ENCODE data around the gene ALDH3B1.

ALDH3B1 gene

GRCh38 chr11:67997475-67997921 lies 12.6 kb upstream of the ALDH3B1 start:
- no peak for DNase-seq

DNA sequence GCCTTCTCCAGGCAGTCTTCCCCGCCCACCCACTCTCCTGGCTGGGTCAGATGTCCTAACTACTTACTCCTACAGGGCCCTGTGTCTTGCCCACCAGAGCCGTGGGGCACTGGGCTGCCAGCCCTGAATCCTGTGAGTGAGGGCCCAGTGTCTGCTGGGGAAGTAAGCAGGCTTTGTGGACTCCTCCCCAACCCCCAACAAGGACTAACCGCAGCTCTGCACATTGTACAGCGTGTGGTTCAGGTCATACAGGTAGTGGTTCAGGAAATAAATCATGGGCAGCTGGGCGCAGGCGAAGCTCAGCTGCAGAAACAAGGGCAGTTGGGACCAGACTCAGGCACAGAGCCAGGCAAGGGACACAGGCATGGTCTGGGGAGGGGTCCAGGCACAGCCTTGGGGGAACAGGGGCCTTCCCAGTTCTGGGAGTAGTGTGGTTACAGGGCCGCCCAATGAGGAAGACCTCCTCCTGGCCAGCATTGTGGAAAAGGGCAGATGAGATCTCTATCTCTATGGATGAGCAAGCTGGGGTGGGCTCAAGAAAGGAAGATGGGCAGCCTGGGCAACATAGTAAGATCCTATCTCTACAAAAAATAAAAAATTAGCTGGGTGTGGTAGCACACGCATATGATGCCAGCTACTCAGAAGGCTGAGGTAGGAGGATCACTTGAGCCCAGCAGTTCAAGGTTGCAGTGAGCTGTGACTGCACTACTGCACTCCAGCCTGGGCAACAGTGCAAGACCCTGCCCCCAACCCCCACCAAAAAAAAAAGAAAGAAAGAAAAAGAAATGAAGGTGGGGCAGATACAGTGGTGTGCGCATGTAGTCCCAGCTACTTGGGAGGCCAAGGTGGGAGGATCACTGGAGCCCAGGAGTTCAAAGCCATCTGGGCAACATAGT lies 11.7 kb upstream of the ALDH3B1 start:
- DNase-seq = no peak

GRCh38 chr11:67999201-67999629 lies 10.9 kb upstream of the ALDH3B1 start:
- no peak for DNase-seq

- DNase-seq = no peak
Observed at GRCh38 chr11:67999704-68000103, 10.4 kb upstream of the ALDH3B1 start.

- no peak for DNase-seq
Observed at GRCh38 chr11:68002575-68002937, 7.6 kb upstream of the ALDH3B1 start.

DNA sequence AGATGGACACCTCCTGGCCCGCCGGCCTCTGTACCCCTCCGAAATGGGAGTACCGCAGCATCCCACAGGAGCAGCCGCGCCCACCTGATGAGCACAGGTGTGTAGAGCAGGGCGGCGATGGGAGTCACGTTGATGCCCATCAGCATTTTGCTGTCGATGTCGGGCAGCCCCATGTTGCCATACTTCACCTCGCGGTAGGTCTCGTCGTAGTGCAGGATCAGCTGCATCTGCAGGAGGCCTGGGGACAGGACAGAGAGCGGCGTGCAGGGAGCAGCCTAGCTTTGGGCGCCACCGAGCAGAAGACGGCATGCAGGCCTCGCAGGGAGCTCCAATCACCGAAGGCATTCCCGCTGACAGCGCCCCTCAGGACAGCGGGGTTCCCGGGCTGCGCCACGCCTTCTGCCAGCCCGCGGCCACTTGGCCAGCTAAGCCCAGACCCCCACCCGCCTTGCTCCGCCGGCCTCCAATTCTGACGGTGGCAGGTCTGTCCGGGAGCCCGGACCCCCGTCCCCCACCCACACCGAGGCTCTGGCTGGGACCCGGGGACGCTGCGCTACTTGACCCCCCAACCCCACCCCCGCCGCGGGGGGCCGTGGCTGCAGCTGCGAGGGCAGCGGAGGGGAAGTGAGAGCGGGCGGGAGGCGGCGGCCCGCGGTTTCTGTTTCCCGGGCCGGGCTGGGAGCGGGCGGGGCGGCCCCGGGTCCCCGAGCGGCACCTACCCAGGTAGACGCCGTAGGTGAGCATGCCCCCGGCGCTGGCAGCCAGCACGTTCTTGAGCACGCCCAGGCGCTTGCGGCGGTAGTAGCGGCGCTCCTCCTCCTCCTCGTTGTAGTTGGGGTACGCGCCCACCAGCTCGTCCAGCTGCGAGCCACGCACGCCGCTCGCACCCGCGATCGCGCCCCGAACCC lies 6.9 kb upstream of the ALDH3B1 start:
- peak; percentile 40 for DNase-seq

- no peak for DNase-seq
Observed at GRCh38 chr11:68003846-68004550, 6.1 kb upstream of the ALDH3B1 start, which contains the start of gene UNC93B1. UNC93B1 (minus strand) TSS chr11:68004097; CDS start chr11:68004043, 54 bp downstream.

GRCh38 chr11:68004551-68005335 lies 5.4 kb upstream of the ALDH3B1 start:
- no peak for DNase-seq

- DNase-seq = no peak
Observed at GRCh38 chr11:68006606-68007166, 3.4 kb upstream of the ALDH3B1 start.

- no peak for DNase-seq
Observed at GRCh38 chr11:68007498-68008380, 2.4 kb upstream of the ALDH3B1 start.

DNA sequence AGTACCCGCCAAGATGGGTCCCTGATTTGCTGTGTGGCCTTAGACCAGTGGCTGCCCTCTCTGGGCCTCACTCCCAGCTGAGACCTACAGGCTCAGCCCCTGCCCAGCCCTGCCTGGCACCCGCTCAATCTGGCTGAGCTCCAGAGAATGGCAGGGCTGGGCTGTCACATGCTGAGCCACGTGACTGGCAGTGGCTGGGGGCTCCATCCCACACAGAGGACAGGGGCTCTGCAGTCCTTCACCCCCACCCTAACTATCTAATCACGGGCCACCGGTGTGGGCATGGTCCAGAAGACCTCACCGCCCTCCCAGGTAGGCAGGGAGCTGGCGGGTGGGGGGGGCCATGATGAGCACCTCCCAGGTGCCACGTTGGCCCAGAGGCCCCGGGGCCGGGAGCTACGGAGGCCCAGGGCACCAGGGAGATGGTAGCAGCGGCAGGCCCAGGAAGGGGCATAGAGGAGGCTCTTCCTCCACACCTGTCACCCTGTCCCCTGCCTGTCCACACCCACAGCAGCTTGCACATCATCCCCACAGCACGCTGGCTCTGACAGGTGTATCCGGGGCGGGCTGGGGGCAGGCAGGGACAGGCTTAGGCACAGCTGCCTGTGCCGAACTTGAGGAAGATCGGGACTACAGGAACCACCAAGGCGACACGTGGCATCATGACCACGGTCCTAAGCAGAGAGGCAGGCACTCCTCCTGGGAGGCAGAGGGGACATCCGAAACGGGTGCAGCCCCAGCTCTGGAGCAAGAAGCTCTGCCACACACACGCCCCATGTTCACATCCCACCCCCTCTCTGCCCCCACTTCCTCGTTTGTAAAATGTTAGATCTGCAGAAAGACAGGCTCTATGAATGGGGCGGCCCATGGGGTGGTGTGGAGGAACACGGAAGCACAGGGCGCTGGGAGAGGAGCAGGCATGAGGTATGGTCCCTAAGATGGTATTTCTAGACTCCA lies 1.5 kb upstream of the ALDH3B1 start:
- DNase-seq = peak; percentile 67

- DNase-seq = no peak
Observed at GRCh38 chr11:68009391-68010089, 587 bp upstream of the ALDH3B1 start.

DNA sequence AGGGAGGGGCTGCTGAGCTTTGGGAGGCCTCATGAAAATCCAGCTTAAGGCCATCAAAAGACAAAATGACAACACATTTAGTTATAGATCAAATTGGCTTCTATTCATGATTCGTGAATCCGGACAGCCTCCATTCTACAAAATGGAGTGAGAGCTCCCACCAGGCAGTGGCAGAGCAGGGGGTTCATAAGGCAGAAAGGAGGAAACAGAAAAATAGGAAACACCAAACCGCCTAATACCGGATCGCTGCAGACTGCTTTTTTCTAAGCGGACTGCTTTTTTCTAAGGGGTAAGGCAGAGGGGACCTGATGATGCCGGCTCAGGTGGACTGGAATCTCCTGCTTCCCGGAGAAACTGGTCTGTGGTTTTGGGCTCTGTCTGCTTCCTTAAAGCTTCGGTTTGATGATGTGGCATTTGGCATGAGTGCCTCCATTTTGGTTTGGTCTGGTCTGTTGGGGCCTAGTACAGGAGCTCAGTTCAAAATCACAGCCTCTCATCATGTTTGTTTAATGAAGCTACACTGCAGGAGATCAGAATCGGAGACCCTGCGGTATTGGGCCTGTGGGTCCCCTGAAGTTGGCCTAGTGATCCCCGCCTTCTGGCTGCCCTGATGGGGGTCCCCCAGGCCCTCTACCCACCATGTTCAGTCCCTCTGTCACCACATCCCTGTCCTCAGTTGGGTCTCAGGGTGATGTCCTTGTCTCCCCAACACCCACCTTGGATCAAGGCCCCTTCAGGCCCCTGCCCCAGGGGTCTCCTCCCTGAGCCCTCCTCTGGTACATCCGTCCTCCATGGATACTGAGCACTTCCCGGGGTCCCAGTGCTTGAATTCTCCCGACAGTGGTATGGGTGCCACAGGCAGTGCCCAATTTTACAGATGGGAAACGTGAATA lies 1.2 kb downstream of the ALDH3B1 start:
- no peak for DNase-seq

DNA sequence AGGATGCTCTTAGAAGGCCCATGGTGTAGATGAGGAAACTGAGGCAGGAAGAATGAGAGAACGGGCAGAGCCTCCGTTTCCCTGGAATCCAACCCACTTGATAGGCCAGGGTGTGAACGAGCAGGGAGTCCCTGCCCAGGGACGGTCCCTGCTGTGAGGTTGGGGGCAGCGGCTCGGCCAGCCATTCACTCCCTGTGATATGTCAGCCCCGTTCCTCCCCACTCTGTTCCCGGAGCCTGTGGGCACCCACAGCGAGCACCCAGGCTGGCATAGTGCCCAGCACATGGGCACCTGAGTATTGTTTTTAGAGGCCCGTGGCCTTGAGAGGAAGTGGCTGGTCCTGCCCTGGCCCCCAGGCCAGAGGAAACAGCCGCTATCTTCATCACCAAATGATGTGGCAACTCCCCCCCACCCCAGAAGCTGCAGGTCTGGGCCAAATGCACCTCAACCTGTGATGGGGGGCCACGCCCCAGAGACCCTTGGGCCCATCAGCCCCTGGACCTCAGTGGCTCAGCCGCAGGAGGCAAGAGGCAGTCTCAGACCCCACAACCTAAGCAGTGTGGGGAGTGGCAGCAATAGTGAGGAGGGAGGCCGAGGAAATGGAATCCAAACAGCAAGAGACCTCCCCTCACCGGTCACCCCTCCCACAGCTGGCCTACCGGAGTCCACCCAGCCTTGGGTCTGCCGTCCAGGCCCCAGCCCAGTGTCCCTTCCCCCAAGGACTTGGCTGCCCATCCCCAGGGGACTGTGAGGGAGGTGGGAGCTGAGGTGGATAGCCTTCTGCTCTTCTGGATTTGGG lies 2.1 kb downstream of the ALDH3B1 start:
- DNase-seq = no peak

- DNase-seq = no peak
Observed at GRCh38 chr11:68012843-68013610, 2.9 kb downstream of the ALDH3B1 start.

GRCh38 chr11:68013611-68014156 lies 3.6 kb downstream of the ALDH3B1 start:
- DNase-seq = no peak

All from NCI-H2171 (cell line).